HCT116 (cell line): ENCODE data around the gene PNPLA5. TPM values are rescaled to one million over a fixed set of nuclear protein-coding genes. Genes with fewer than 3 reads are reported as not detected.
A peak's percentile ranks its signal among the peaks of the same experiment; 100 is the strongest.

Source experiments
- ATAC-seq: fragments of 200-7000 bp; cut with Tn5 transposase; 2 replicates; pipeline ENCODE4 v1.9.1; 2020; ENCODE audit warnings: mild to moderate bottlenecking, moderate library complexity
- BruUV-seq: library from RNA; stranded (reverse); fragments of 400-500 nt; replicated peaks from 2 replicates; lab custom pipeline; 2021; lab: Mats Ljungman, UMichigan
- CTCF ChIA-PET: fragments of 300-600 bp; sonication (Branson Sonifier 250); formaldehyde crosslinking; loops from one replicate; lab custom pipeline; 2021; ENCODE audit warnings: antibody characterized with exemption; lab: Charles Lee
- POLR2A ChIA-PET: fragments of 300-600, 350-600 bp; sonication (Branson Sonifier 250); formaldehyde crosslinking; loops from one replicate; lab custom pipeline; 2021; ENCODE audit warnings: antibody characterized with exemption; lab: Charles Lee
- RAD21 ChIA-PET, 2 experiments: fragments of 300-600 bp; sonication (Branson Sonifier 250); formaldehyde crosslinking; loops; one replicate each; lab custom pipeline; 2023; ENCODE audit warnings: low total read pairs in 2 of 2; ENCODE audit not compliant: uncharacterized antibody in 2 of 2, unreplicated experiment in 2 of 2, low non-redundant PET in 1 of 2; lab: Charles Lee
- DNase-seq: peaks from one replicate; pipeline ENCODE4 v3.0.0-alpha.2; 2010; ENCODE audit warnings: low read depth, low spot score
- H2AFZ ChIP-seq: fragments of 200-600 bp; shearing (Covaris generic), sonication (generic); 2 replicates; pipeline ENCODE4 v1.6.1; 2017; ENCODE audit warnings: low read depth, mixed run types, mixed read lengths, antibody characterized with exemption, low read length; ENCODE audit not compliant: poor library complexity, severe bottlenecking
- H3K27ac ChIP-seq: 2 replicates; pipeline ENCODE4 v1.5.1; 2012; ENCODE audit warnings: low read depth, low read length
- H3K27me3 ChIP-seq: fragments of 200-600 bp; sonication (generic); 2 replicates; pipeline ENCODE4 v1.6.1; 2016; ENCODE audit warnings: mixed run types, low read length, mixed read lengths; ENCODE audit not compliant: insufficient read depth
- H3K36me3 ChIP-seq, 2 experiments: fragments of 200-500 bp in 1 of 2; fragments of 200-600 bp in 1 of 2; sonication (Bioruptor generic) in 1 of 2; sonication (generic) in 1 of 2; 2 replicates each; pipeline versions ENCODE4 v1.5.1 to v1.6.1; 2014 to 2016; ENCODE audit warnings: low read length in 2 of 2, inconsistent platforms in 1 of 2, mixed read lengths in 1 of 2, mixed run types in 1 of 2; ENCODE audit not compliant: insufficient read depth in 2 of 2, control insufficient read depth in 1 of 2
- H3K4me1 ChIP-seq, 2 experiments: fragments of 200-600 bp in 1 of 2; sonication (generic) in 1 of 2; 2 replicates each; pipeline versions ENCODE4 v1.5.1 to v1.6.1; 2012 to 2017; ENCODE audit warnings: low read length in 2 of 2, inconsistent platforms in 1 of 2, mild to moderate bottlenecking in 1 of 2, mixed read lengths in 1 of 2, mixed run types in 1 of 2, moderate library complexity in 1 of 2; ENCODE audit not compliant: insufficient read depth in 2 of 2, control insufficient read depth in 1 of 2
- H3K4me2 ChIP-seq: fragments of 200-600 bp; sonication (generic); 2 replicates; pipeline ENCODE4 v1.6.1; 2017; ENCODE audit warnings: mixed run types, low read length, mixed read lengths
- H3K4me3 ChIP-seq, 2 experiments: fragments of 200-600 bp in 1 of 2; sonication (generic) in 1 of 2; replicated peaks in 1 of 2; 2 replicates each; pipeline ENCODE4 v1.5.1; 2011 to 2016; ENCODE audit warnings: low read length in 2 of 2, control low read depth in 1 of 2, low read depth in 1 of 2, mild to moderate bottlenecking in 1 of 2, mixed read lengths in 1 of 2, mixed run types in 1 of 2
- H3K79me2 ChIP-seq: fragments of 200-600 bp; sonication (generic); 2 replicates; pipeline ENCODE4 v1.6.1; 2017; ENCODE audit warnings: mild to moderate bottlenecking, mixed run types, low read length, moderate library complexity, mixed read lengths; ENCODE audit not compliant: insufficient read depth
- H3K9ac ChIP-seq: fragments of 200-600 bp; sonication (generic); 2 replicates; pipeline ENCODE4 v1.6.1; 2016; ENCODE audit warnings: low read length, mixed read lengths
- H3K9me2 ChIP-seq: fragments of 200-600 bp; sonication (generic), shearing (Covaris generic); 2 replicates; pipeline ENCODE4 v1.6.1; 2017; ENCODE audit warnings: mixed run types, mild to moderate bottlenecking, moderate library complexity; ENCODE audit not compliant: insufficient read depth
- H3K9me3 ChIP-seq, 2 experiments: fragments of 200-500 bp in 1 of 2; fragments of 200-600 bp in 1 of 2; sonication (Bioruptor generic) in 1 of 2; sonication (generic) in 1 of 2; 2 replicates each; pipeline ENCODE4 v1.6.1; 2014 to 2017; ENCODE audit warnings: low read length in 2 of 2, mixed read lengths in 2 of 2, inconsistent platforms in 1 of 2, low read depth in 1 of 2, mild to moderate bottlenecking in 1 of 2, mixed run types in 1 of 2, moderate library complexity in 1 of 2; ENCODE audit not compliant: control insufficient read depth in 1 of 2, insufficient read depth in 1 of 2
- H4K20me1 ChIP-seq: fragments of 200-600 bp; sonication (generic), shearing (Covaris generic); 2 replicates; pipeline ENCODE4 v1.6.1; 2017; ENCODE audit warnings: mixed run types, mild to moderate bottlenecking, moderate library complexity; ENCODE audit not compliant: insufficient read depth
- CBX3 ChIP-seq: IDR thresholded peaks from 2 replicates; pipeline ENCODE4 v1.6.1; 2012; ENCODE audit warnings: low read depth
- CEBPB ChIP-seq: IDR thresholded peaks from 2 replicates; pipeline ENCODE4 v1.6.1; 2012; ENCODE audit warnings: low read depth
- EGR1 ChIP-seq: IDR thresholded peaks from 2 replicates; pipeline ENCODE4 v1.6.1; 2012; ENCODE audit warnings: low read depth
- ELF1 ChIP-seq: IDR thresholded peaks from 2 replicates; pipeline ENCODE4 v1.6.1; 2012; ENCODE audit warnings: low read depth, borderline replicate concordance
- EZH2phosphoT487 ChIP-seq: fragments of 200-600 bp; IDR thresholded peaks from 2 replicates; pipeline ENCODE4 v1.6.1; 2018; ENCODE audit warnings: antibody characterized with exemption, borderline replicate concordance
- JUND ChIP-seq: IDR thresholded peaks from 2 replicates; pipeline ENCODE4 v1.6.1; 2012
- RAD21 ChIP-seq: IDR thresholded peaks from 2 replicates; pipeline ENCODE4 v1.6.1; 2012; ENCODE audit warnings: low read depth, mild to moderate bottlenecking
- SP1 ChIP-seq: IDR thresholded peaks from 2 replicates; pipeline ENCODE4 v1.6.1; 2012; ENCODE audit warnings: low read depth
- TCF7L2 ChIP-seq: IDR thresholded peaks from 2 replicates; pipeline ENCODE4 v1.7.0; 2011; ENCODE audit warnings: borderline replicate concordance, inconsistent platforms; ENCODE audit not compliant: insufficient read depth, insufficient read length; ENCODE audit errors: extremely low read depth
- ZFX ChIP-seq: fragments of 450-650 bp; IDR thresholded peaks from 2 replicates; pipeline ENCODE4 v1.6.1; 2017
- intact Hi-C: fragments of 100-400 bp; cut with micrococcal nuclease; formaldehyde crosslinking; loops from 2 replicates; pipeline ENCODE4 v1.10.0; 2022
- total RNA-seq: library from RNA; stranded (reverse); gene quantifications from one replicate; pipeline ENCODE4 v1.2.1, GENCODE V29; 2021; ENCODE audit not compliant: unreplicated experiment
- TF ChIP-seq, protein P1 (sequence below): IDR thresholded peaks from 2 replicates; pipeline ENCODE4 v1.6.1; 2012; ENCODE audit warnings: low read depth
- TF ChIP-seq, protein P2 (sequence below): IDR thresholded peaks from 2 replicates; pipeline ENCODE4 v1.6.1; 2012

Gene PNPLA5
- total RNA-seq, 1 experiment from 2014 or later, result 2.9 TPM

DNA sequence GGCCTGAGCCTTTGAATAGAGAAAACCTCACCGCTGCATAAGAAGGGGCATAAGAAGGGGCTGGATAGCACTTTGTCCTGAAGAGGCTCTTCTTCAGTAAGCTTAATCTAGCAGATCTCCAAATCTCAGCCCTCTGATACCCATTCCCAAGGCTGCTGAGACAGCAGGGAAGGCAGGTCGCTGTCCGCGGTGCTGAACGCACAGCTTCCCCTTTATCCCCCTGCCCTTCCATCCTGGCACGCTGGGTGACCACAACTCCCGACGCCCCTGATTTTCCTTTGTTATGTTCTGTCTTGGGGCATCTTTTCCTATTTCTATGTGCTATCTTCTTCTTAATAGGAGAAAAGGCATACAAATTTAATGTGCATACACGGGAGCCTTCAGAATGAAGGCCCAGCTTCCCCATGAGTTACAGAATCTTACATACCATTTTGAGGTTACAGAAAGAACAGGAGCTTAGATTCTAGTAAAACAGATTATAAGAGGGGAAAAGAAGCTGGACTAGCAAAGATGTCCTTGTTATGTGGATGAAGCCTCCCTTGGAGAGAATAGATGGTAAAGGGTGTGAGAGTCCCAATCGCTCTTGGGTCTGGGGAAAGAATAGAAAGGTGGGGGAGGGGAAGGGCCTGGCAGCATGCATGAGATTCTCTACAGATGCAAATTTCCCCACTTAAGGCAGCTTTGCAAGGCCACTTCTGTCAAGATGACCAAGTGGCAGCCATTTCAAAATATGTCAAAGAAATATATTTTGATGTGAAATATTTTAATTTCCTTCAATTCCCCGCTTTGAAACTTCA lies 23.8 kb downstream of the PNPLA5 start:
- Histone ChIP-seq H3K4me3 (no peak overlapping the region), H3K9ac (no peak overlapping the region), H2AFZ (no peak overlapping the region), H3K4me1 (no peaks in the 10 kb centered on the region), H3K27me3 (peaks cover 25% of the 10 kb centered on the region), H3K4me2 (no peak overlapping the region), H3K79me2 (no peaks in the 10 kb centered on the region), H3K9me2 (no peaks in the 10 kb centered on the region), H3K27ac (no peak overlapping the region), H3K36me3 (no peaks in the 10 kb centered on the region), H4K20me1 (no peaks in the 10 kb centered on the region), H3K9me3 (no peaks in the 10 kb centered on the region)
- ChIA-PET RAD21 (no interaction called here), POLR2A (interaction anchor here (0.6 kb wide), 1 partner anchor 10 kb away, joined by 3 read pairs; no protein-coding TSS in a partner anchor), CTCF (interaction anchor here (2.2 to 2.6 kb wide), 2 partner anchors 15 to 17 kb away, joined by 7 to 8 read pairs; no protein-coding TSS in a partner anchor)
- TF ChIP-seq, protein P1, sequence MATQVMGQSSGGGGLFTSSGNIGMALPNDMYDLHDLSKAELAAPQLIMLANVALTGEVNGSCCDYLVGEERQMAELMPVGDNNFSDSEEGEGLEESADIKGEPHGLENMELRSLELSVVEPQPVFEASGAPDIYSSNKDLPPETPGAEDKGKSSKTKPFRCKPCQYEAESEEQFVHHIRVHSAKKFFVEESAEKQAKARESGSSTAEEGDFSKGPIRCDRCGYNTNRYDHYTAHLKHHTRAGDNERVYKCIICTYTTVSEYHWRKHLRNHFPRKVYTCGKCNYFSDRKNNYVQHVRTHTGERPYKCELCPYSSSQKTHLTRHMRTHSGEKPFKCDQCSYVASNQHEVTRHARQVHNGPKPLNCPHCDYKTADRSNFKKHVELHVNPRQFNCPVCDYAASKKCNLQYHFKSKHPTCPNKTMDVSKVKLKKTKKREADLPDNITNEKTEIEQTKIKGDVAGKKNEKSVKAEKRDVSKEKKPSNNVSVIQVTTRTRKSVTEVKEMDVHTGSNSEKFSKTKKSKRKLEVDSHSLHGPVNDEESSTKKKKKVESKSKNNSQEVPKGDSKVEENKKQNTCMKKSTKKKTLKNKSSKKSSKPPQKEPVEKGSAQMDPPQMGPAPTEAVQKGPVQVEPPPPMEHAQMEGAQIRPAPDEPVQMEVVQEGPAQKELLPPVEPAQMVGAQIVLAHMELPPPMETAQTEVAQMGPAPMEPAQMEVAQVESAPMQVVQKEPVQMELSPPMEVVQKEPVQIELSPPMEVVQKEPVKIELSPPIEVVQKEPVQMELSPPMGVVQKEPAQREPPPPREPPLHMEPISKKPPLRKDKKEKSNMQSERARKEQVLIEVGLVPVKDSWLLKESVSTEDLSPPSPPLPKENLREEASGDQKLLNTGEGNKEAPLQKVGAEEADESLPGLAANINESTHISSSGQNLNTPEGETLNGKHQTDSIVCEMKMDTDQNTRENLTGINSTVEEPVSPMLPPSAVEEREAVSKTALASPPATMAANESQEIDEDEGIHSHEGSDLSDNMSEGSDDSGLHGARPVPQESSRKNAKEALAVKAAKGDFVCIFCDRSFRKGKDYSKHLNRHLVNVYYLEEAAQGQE, result peak; percentile 98
- TF ChIP-seq SP1, result no peak
- intact Hi-C loops, result no loop called here
- peak; percentile 53; the same call in 1 of the 2 replicates for ATAC-seq
- no peak for DNase-seq
- BruUV-seq, result no TSS peak

DNA sequence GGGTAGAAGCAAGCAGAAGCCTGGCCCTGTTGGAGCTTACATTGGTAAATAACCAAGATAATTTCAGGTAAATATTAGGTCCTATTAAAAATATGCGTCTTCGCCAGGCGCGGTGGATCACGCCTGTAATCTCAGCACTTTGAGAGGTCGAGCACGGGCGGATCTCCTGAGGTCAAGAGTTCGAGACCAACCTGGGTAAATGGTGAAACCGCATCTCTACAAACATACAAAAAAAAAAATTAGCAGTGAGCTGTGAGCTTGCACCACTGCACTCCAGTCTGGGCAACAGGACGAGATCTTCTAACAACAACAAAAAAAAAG lies 29.0 kb downstream of the PNPLA5 start:
- CTCF ChIA-PET, result interaction anchor here (1.4 kb wide), 1 partner anchor 20 kb away, joined by 4 read pairs; no protein-coding TSS in a partner anchor
- no peaks in the 10 kb centered on the region for H3K9me2 ChIP-seq
- ATAC-seq (no peak), DNase-seq (no peak)
- H3K4me2 ChIP-seq, result peak overlapping the region; percentile 57
- no peaks in the 10 kb centered on the region for H3K9me3 ChIP-seq
- H3K4me1 ChIP-seq, result peaks cover 0 to 12% of the 10 kb centered on the region in 2 experiments; a peak in 2 of 4 replicates
- intact Hi-C loops, result no loop called here
- peaks cover 24% of the 10 kb centered on the region for H3K27me3 ChIP-seq
- H3K27ac ChIP-seq, result no peak overlapping the region
- H3K4me3 ChIP-seq, result peak overlapping the region; percentile 2 to 40
- POLR2A ChIA-PET, result no interaction called here
- no peak overlapping the region for H3K9ac ChIP-seq
- H3K36me3 ChIP-seq, result no peaks in the 10 kb centered on the region
- RAD21 ChIA-PET, result no interaction called here
- peaks cover 39% of the 10 kb centered on the region for H3K79me2 ChIP-seq
- H4K20me1 ChIP-seq, result no peaks in the 10 kb centered on the region
- BruUV-seq, result no TSS peak
- H2AFZ ChIP-seq, result no peak overlapping the region
- TF ChIP-seq, protein P1, result no peak
- TF ChIP-seq CEBPB, result no peak
- no peak for TF ChIP-seq ELF1
- no peak for TF ChIP-seq TCF7L2
- TF ChIP-seq JUND, result no peak
- no peak for TF ChIP-seq ZFX
- TF ChIP-seq, protein P2, sequence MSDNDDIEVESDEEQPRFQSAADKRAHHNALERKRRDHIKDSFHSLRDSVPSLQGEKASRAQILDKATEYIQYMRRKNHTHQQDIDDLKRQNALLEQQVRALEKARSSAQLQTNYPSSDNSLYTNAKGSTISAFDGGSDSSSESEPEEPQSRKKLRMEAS, result no peak
- TF ChIP-seq EZH2phosphoT487, result no peak
- TF ChIP-seq EGR1, result no peak
- no peak for TF ChIP-seq RAD21
- TF ChIP-seq CBX3, result no peak
